Tibial nerve (tissue), 4 donors: ENCODE results near the gene OXLD1. TPM values are rescaled to one million over a fixed set of nuclear protein-coding genes. Genes with fewer than 3 reads are reported as not detected.

Experiments used
- DNase-seq, 2 donors: peaks; one replicate each; pipeline ENCODE4 v3.0.0-alpha.2; 2019; ENCODE audit warnings: low spot score in 2 of 2
- H3K27ac ChIP-seq, 4 donors: fragments of 200-600 bp; sonication (generic) in 3 of 4; one replicate each; pipeline ENCODE4 v1.5.1; 2017 to 2019; ENCODE audit warnings: mild to moderate bottlenecking in 1 of 4
- H3K27me3 ChIP-seq, 2 donors: fragments of 200-600 bp; sonication (generic) in 1 of 2; one replicate each; pipeline versions ENCODE4 v1.5.1 to v1.6.0; 2017 to 2019
- H3K36me3 ChIP-seq, 3 donors: fragments of 200-600 bp; sonication (generic); one replicate each; pipeline ENCODE4 v1.5.1; 2018 to 2019
- H3K4me1 ChIP-seq, 4 donors: fragments of 200-600 bp; sonication (generic) in 3 of 4; one replicate each; pipeline ENCODE4 v1.5.1; 2017 to 2019
- H3K4me3 ChIP-seq, 4 donors: fragments of 200-600 bp; sonication (generic) in 3 of 4; one replicate each; pipeline ENCODE4 v1.5.1; 2017 to 2019; ENCODE audit warnings: mild to moderate bottlenecking in 1 of 4, moderate library complexity in 1 of 4
- H3K9me3 ChIP-seq, 4 donors: fragments of 200-600 bp; sonication (generic) in 3 of 4; one replicate each; pipeline ENCODE4 v1.5.1; 2017 to 2019
- EP300 ChIP-seq, 2 donors: sonication (generic); formaldehyde crosslinking; IDR thresholded peaks; one replicate each; pipeline ENCODE4 v1.6.1; 2017; ENCODE audit warnings: antibody characterized with exemption in 2 of 2, mild to moderate bottlenecking in 1 of 2
- POLR2A ChIP-seq, 2 donors: fragments of 450-650 bp; IDR thresholded peaks; one replicate each; pipeline ENCODE4 v1.6.1; 2017; ENCODE audit warnings: antibody characterized with exemption in 2 of 2, mild to moderate bottlenecking in 2 of 2, moderate library complexity in 2 of 2
- WGBS, 2 donors: methylation state at CpG; one replicate each; pipeline ENCODE4 v1.1.5; 2018; 5-methylcytosine and 5-hydroxymethylcytosine counted together
- total RNA-seq, 4 donors: library from RNA; depleted of rRNA; stranded (reverse); fragments of >200 nt; gene quantifications; one replicate each; pipeline ENCODE4 v1.1.0, GENCODE V29; 2016
- TF ChIP-seq, protein P1 (sequence below), 5 experiments: fragments of 200-600 bp in 3 of 5; fragments of 450-650 bp in 2 of 5; sonication (generic) in 3 of 5; IDR thresholded peaks; one replicate each; pipeline ENCODE4 v1.5.1; 2016 to 2019; ENCODE audit warnings: antibody characterized with exemption in 5 of 5, mild to moderate bottlenecking in 3 of 5, moderate library complexity in 2 of 5

The OXLD1 gene
- total RNA-seq, 4 donors from 2014 or later = 31.4 to 38.1 (median 35.8) TPM

DNA sequence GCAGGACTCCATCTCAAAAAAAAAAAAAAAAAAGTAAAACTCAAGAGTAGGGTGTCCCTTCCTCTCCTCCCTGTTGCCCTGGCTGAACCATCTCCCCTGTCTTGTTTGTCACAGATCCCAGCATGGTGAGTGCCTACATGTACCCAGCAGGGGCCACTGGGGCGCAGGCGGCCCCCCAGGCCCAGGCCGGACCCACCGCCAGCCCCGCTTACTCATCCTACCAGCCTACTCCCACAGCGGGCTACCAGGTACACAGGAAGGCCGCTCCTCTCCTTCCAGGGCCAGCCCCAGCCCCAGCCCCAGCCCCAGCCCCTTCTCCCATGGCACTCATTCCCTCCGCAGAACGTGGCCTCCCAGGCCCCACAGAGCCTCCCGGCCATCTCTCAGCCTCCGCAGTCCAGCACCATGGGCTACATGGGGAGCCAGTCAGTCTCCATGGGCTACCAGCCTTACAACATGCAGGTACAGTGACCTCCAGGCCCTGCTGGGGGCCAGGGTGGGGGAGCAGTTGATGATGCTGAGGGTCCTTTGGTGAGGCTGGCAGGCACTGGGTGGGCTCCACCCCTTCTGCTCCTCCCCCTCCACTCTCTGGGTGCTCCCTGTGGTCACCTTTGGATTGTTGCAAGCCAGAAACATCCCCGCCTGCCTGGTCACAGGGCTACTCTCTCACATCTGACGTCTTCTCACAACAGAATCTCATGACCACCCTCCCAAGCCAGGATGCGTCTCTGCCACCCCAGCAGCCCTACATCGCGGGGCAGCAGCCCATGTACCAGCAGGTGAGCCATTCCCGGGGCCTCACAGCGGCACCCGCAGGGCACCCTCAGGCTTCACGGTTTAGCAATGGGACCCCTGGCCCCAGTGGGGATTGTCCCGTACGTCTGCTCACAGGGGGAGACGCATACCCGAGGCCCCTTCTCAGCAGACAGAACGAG, 34.2 kb upstream of the OXLD1 start:
- TF ChIP-seq EP300 (IDR thresholded peaks at IDR 0.05) (no peak), POLR2A (IDR thresholded peaks at IDR 0.05) (no peak)
- TF ChIP-seq, protein P1, sequence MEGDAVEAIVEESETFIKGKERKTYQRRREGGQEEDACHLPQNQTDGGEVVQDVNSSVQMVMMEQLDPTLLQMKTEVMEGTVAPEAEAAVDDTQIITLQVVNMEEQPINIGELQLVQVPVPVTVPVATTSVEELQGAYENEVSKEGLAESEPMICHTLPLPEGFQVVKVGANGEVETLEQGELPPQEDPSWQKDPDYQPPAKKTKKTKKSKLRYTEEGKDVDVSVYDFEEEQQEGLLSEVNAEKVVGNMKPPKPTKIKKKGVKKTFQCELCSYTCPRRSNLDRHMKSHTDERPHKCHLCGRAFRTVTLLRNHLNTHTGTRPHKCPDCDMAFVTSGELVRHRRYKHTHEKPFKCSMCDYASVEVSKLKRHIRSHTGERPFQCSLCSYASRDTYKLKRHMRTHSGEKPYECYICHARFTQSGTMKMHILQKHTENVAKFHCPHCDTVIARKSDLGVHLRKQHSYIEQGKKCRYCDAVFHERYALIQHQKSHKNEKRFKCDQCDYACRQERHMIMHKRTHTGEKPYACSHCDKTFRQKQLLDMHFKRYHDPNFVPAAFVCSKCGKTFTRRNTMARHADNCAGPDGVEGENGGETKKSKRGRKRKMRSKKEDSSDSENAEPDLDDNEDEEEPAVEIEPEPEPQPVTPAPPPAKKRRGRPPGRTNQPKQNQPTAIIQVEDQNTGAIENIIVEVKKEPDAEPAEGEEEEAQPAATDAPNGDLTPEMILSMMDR (IDR thresholded peaks at IDR 0.05) = no peak
- WGBS, 2 donors = 86 to 89% methylated on average over 19 to 25 of the region's 25 CpGs
- peaks cover 3 to 69% (median 8%) of the 10 kb centered on the region in 3 donors for H3K36me3 ChIP-seq
- H3K27ac ChIP-seq = no peak overlapping the region
- no peaks in the 10 kb centered on the region for H3K9me3 ChIP-seq
- peaks cover 0 to 36% (median 25%) of the 10 kb centered on the region in 4 donors for H3K4me1 ChIP-seq
- no peaks in the 10 kb centered on the region for H3K27me3 ChIP-seq
- no peak overlapping the region for H3K4me3 ChIP-seq
- DNase-seq = no peak

DNA sequence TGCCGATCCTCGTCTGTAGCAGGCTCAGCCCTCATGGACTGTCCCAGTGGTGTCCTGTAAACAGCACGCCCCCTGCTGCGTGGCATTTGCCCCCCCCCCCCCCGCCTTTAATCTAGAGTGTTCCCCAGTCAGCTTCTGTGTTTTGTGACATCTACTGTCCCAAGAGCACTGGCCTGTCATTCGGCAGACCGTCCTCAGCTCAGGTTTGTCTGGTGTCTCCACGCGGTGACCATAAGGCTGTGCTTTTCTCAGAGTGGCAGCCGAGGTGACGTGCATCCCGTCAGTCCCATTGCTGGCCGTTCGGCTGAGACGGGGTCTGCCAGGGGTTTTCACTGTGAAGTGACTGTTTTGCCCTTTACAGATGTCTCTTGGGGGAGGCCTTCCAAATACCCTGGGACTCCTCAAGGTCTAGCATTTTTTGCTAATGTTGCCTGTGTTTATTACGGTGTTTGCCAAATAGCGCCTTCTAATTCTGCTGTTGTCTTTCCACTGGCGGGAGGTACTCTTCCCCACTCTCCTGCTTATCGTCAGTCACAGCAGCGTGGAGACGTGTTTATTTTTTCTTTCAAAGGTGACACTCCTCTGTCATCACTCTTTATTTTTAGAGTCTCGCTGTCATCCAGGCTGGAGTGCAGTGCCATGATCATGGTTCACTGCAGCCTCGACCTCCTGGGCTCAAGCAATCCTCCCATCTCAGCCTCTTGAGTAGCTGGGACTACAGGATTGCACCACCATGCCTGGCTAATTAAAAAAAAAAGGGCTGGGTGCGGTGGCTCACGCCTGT, 31.0 kb upstream of the OXLD1 start:
- peaks cover 0 to 22% (median 15%) of the 10 kb centered on the region in 4 donors for H3K4me1 ChIP-seq
- H3K36me3 ChIP-seq = peaks cover 10 to 93% (median 24%) of the 10 kb centered on the region in 3 donors
- 81 to 83% methylated on average over 21 to 24 of the region's 25 CpGs for WGBS, 2 donors

DNA sequence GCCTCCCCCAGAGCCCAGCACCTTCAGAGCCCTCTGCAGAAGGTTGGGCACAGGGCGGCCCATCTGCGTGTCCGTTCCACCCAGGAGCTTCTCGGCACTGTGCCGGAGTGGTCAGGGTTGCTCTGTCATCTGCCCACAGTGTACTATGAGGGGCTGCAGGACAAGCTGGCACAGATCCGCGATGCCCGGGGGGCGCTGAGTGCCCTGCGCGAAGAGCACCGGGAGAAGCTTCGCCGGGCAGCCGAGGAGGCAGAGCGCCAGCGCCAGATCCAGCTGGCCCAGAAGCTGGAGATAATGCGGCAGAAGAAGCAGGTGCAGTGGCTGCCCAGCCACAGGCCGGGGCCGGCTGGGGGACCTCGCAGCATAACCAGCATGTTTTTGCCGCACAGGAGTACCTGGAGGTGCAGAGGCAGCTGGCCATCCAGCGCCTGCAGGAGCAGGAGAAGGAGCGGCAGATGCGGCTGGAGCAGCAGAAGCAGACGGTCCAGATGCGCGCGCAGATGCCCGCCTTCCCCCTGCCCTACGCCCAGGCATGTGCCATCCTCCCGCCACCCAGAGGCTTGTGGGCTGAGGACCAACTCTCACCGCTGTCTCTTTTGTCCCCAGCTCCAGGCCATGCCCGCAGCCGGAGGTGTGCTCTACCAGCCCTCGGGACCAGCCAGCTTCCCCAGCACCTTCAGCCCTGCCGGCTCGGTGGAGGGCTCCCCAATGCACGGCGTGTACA, 30.0 kb upstream of the OXLD1 start:
- TF ChIP-seq, protein P1 (IDR thresholded peaks at IDR 0.05) = no peak
- TF ChIP-seq POLR2A (IDR thresholded peaks at IDR 0.05) (no peak), EP300 (IDR thresholded peaks at IDR 0.05) (no peak)
- 94 to 96% methylated on average over 29 to 31 of the region's 40 CpGs for WGBS, 2 donors
- no peak overlapping the region for H3K27ac ChIP-seq
- H3K36me3 ChIP-seq = peaks cover 10 to 99% (median 32%) of the 10 kb centered on the region in 3 donors
- peaks cover 0 to 11% (median 4%) of the 10 kb centered on the region in 4 donors for H3K4me1 ChIP-seq
- H3K4me3 ChIP-seq = no peak overlapping the region
- H3K9me3 ChIP-seq = no peaks in the 10 kb centered on the region
- H3K27me3 ChIP-seq = no peaks in the 10 kb centered on the region
- DNase-seq = no peak

More for the DNA sequence above, 31.0 kb upstream of the OXLD1 start:
- Histone ChIP-seq H3K4me3 (no peak overlapping the region), H3K27me3 (no peaks in the 10 kb centered on the region), H3K9me3 (no peaks in the 10 kb centered on the region), H3K27ac (no peak overlapping the region)
- TF ChIP-seq, protein P1 (IDR thresholded peaks at IDR 0.05) = no peak
- no peak for TF ChIP-seq POLR2A (IDR thresholded peaks at IDR 0.05)
- TF ChIP-seq EP300 (IDR thresholded peaks at IDR 0.05) = no peak
- no peak for DNase-seq

DNA sequence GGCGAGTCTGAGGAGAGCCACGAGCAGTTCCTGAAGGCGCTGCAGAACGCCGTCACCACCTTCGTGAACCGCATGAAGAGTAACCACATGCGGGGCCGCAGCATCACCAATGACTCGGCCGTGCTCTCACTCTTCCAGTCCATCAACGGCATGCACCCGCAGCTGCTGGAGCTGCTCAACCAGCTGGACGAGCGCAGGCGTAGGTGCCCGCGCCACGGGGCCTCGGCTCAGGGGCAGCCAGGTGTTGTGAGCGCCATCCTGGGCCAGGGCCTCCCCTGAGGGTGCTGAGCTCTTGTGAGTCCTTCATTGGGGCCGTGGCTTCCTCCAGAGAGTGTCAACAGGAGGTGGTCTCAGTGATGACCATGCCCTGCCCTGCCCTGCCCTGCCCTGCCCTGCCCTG, 29.4 kb upstream of the OXLD1 start:
- Histone ChIP-seq H3K36me3 (peaks cover 10 to 99% (median 33%) of the 10 kb centered on the region in 3 donors), H3K27me3 (no peaks in the 10 kb centered on the region), H3K4me3 (no peak overlapping the region), H3K27ac (no peak overlapping the region), H3K9me3 (no peaks in the 10 kb centered on the region), H3K4me1 (peaks cover 0 to 5% (median 1%) of the 10 kb centered on the region in 4 donors)
- WGBS, 2 donors = 88 to 90% methylated on average over 15 to 18 of the region's 22 CpGs
- no peak for DNase-seq
- TF ChIP-seq, protein P1 (IDR thresholded peaks at IDR 0.05) = no peak
- TF ChIP-seq POLR2A (IDR thresholded peaks at IDR 0.05) (no peak), EP300 (IDR thresholded peaks at IDR 0.05) (no peak)
